HG02938 (cell line): ENCODE results near the gene NGEF.

Source experiments
- ATAC-seq: cut with Tn5 transposase; IDR thresholded peaks from one replicate; pipeline ENCODE4 v1.9.1; 2021; ENCODE audit warnings: mild to moderate bottlenecking, moderate library complexity; ENCODE audit not compliant: unreplicated experiment

NGEF gene

DNA sequence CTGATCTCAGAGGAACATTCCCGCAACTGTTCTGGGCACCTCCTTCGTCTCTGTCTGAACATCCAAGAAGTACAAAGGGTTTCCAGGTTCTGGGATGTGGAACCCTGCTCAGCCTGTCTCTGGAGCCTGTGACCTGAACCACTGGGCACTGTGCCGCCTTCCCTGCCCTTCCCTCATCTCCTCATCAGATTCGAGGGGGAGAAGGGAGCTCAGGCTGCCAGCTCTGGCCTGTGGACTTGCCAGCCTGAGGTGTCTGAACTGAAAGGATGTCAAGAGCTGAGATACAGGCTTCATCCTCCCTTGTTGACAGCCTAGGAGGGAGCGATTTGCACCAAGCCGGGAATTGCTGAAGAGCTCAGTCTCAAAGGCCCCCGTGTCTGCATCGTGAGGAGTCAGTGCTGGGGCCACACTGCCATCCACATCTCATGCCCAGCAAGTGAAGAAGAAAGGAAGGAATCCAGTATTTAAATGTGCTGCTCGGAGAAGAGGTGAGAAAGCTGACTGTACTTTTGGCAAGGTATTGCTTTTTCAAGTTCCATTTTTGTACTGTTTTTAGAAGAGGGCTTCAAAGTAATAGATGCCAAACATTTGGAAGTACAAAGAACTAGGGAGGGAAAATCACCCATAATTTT, 32.0 kb upstream of the NGEF start:
- ATAC-seq, result no peak

DNA sequence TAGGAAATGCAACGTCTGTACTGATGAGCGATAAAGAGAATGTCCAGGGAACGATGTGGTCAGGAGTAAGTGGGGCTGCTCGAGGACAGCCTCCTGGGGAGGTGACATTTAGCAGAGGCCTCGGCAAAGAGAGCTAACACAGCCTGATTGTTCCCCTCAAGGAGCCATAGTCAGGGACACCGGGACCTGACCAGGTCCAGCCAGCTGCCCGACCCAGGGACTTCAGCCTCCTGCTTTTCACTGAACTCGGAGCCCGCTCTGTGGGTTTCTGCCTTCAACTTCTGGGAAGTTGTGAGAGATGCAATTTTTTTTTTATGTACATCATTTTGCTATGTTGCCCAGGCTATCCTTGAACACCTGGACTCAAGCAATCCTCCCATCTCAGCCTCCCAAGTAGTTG, 29.5 kb upstream of the NGEF start:
- ATAC-seq, result no peak

DNA sequence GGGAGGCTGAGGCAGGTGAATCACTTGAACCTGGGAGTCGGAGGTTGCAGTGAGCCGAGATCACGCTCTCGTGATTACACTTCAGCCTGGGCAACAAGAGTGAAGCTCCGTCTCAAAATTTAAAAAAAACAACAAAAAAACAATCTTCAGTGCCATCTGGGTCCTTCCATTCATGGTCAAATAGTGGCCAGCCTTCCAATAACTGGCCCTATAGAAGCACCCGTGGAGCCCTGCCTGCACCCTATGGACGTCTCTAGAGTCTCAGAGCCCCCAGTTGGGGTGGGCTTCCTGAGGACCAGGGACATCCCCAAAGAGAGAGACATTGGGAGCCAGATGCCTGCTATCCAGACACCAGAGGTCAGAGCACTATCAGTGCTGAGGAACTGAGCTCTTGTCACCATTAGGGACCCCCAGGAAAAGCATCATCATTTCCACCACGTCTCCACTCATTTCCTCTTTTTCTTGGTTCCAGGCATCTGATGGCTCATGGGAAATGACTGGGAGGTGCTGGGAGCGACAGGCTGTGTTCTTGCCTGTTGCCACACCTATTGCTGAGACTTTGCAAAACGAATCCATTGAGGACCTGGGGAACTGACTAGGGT, 28.8 kb upstream of the NGEF start:
- ATAC-seq, result no peak

DNA sequence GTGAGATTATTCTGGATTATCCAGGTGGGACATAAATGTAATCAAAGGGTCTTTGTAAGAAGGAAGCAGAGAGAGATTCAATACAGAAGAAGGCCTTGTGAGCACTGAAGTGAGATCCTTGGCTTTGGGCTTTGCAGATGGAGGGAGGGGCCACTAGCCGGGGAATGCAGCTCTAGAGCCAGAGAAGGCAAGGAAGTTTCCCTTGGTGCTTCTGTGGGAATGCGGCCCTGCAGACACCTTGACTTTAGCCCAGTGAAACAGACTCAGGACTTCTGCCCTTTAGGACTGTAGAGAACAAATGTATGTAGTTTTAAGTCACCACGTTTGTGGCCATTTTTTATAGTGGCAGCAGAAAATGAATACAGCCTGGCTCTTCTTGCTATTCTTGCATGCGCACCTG, 27.5 kb upstream of the NGEF start:
- ATAC-seq, result no peak

DNA sequence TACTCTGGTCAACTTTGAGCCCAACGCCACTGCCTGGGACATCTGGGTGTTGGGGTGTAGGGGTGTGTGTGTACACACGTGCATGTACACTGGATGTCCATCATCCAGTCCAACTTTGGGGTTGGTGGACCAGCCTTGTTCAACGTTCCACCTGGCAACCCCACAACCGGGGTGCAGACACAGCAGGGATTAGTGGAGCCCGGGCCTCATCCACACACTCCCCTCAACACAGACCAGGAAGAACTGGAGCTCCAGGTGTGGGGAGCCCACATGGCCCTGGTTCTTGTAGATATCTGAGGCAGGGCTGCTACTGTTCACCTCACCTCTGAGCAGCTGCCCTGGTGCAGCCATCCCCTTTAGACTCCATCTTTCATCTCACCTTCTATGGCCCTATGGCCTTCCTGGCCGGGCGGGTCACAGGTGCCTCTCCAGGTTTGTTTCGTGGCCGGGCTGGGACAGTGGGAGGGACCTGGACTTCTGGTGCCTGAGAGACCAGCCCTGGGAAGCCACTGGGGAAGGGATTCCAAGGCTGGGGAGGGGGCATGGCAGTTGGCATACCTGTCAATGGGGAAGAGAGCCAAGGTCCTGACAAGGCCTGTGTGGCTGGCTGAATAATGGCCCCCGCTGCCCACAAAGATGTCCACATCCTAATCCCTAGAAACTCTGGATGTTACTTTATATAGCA, 26.9 kb upstream of the NGEF start:
- ATAC-seq, result no peak

DNA sequence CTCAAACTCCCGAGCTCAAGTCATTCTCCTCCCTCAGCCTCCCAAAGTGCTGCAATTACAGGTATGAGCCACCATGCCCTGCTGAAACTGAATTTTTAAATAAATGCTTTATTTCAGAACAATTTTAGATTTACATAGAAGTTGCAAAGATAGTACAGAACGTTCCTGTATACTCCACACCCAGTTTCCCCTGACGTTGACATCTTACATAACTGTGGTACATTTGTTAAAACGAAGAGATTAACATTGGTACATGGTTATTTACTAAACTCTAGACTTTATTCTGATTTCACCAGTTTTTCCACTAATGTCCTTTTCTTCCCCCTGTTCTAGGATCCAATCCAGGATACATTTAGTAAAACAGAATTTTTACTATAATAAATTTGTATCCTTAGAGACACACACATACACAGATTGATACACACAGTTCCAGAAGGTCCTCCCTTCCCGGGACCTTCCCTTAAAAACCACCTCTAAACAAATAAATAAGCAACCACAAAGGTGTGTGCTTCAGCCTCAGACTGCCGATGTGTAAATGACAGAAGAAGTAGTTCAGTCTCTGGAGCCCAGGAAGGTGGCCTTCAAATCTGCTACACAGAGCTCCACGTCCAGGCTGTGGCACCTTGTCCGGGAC, 26.3 kb upstream of the NGEF start:
- ATAC-seq, result no peak

DNA sequence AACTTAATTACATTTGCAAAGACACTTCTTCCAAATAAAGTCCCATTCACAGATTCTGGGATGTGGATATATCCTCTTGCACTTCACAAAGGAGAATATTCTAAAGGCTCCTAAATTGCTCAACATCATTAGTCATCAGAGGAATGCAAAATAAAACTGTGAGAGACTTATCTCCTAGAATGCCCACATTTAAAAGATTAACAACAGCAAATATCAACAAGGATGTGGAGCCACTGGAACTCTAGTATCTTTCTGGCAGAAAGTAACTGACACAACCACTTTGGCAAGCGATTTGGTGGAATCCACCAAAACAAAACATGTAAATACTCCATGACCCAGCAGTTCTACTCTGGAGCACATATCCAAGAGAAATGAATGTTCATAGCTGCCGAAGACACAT, 24.0 kb upstream of the NGEF start:
- ATAC-seq, result no peak

DNA sequence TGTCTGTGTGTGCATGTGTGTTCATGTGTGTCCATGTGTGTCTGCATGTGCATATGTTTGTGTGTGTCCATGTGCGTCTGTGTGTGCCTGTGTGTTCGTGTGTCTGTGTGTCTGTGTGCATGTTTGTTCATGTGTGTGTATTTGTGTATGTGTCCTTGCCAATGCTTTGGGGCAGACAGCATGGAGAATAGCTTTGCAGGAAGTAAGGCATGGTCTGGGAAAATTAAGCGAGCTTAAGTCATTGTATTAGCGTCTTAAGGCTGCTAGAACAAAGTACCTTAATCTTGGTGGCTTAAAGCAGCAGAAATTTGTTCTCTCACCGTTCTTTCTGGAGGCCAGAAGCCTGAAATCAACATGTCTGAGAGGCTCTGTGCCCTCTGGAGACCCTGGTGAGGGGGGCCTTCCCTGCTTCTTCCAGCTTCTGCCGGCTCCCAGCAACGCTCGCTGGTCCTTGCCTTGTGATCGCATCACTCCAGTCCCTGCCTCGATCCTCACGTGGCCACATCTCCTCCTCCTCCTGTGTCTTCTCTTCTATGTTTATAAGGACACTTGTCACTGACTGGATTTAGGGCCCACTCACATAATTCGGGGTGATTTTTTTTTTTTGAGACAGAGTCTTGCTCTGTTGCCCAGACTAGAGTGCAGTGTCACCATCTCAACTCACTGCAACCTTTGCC, 23.2 kb upstream of the NGEF start:
- no peak for ATAC-seq

DNA sequence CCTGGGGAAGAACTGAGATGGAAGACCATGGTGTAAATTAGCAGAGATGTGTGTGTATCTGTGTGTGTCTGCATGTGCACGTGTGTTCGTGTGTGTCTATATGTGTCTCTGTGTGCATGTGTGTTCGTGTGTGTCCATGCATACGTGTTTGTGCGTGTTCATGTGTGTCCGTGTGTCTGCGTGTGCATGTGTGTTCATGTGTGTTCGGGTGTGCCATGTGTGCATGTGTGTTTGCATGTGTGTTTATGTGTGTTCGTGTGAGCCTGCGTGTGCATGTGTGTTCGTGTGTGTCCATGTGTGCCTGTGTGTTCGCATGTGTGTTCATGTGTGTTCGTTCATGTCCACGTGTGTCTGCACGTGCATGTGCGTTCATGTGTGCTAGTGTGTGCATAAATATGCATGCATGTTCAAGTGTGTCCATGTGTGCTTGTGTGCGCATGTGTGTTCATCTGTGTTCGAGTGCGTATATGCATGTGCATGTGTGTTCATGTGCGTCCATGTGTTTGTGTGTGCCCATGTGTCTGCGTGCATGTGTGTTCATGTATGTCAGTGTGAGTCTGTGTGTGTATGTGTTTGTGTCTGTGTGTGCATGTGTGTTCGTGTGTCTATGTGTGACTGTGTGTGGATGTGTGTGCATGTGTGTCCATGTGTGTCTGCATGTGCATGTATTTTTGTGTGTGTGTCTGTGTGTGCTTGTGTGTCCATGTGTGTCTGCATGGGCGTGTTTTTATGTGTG, 22.5 kb upstream of the NGEF start:
- ATAC-seq, result no peak

DNA sequence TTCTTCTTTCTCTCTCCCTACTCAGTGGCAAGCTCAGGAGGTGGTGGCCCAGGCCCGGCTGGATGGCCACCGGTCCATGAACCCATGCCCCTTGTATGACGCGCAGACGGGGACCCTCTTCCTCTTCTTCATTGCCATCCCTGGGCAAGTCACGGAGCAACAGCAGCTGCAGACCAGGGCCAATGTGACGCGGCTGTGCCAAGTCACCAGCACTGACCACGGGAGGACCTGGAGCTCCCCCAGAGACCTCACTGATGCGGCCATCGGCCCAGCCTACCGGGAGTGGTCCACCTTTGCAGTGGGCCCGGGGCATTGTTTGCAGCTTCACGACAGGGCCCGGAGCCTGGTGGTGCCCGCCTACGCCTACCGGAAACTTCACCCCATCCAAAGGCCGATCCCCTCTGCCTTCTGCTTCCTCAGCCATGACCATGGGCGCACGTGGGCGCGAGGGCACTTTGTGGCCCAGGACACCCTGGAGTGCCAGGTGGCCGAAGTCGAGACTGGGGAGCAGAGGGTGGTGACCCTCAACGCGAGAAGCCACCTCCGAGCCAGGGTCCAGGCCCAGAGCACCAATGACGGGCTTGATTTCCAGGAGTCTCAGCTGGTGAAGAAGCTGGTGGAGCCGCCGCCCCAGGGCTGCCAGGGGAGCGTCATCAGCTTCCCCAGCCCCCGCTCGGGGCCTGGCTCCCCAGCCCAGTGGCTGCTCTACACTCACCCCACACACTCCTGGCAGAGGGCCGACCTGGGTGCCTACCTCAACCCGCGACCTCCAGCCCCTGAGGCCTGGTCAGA, 21.2 kb upstream of the NGEF start:
- no peak for ATAC-seq

DNA sequence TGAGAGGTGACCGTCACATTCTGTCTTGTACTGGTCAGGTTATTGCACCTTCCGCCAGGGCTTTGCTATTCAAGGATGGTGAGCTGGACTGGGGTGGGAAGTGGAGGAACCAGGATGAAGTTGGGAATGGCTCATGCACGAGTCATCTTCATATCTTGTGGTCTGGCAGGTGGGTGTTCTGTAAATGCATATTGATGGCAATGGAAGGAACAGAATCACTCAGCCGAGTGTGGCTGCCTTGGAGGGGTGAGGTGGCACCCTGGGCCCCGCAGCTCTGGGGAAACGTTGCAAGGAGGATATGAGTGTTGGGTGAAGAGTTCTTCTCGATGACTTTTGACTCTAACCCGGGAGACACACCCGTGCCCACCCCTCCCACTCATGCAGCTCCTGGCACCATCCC, 20.6 kb upstream of the NGEF start:
- ATAC-seq, result no peak

DNA sequence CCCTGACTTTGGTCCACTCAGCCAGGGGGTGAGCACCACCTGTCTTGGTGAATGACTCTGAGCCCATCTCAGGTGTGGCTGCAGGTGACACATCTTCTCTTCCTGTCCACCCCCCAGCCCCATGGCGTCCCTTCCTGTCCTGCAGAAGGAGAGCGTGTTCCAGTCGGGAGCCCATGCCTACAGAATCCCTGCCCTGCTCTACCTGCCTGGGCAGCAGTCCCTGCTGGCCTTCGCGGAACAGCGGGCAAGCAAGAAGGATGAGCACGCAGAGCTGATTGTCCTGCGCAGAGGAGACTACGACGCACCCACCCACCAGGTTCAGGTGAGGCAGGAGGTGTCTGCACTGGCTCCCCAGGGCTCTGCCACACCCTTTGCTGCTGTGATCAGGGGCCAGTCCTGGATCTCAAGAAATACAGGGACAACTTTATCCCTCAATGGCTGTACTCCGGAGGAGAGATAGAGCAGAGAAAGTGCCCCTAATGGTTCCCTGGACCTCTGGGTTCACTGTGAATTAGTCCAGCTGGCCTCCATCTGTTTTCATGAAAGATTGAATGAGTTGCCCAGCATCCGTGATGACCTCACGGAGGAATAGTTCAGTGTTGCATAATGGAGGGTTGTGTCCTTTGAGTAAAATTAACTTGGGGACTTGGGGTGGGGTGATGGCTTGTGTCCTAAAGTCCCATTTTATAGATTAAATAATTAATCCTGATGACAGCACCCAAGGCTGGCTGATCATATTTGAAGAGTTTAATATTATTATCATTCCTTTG, 19.7 kb upstream of the NGEF start, which contains the start of gene NEU2:
Gene NEU2 (plus strand): TSS at position 122 of the 770 bp plus-strand sequence. CDS start 0 bp downstream, at position 122.
- no peak for ATAC-seq

DNA sequence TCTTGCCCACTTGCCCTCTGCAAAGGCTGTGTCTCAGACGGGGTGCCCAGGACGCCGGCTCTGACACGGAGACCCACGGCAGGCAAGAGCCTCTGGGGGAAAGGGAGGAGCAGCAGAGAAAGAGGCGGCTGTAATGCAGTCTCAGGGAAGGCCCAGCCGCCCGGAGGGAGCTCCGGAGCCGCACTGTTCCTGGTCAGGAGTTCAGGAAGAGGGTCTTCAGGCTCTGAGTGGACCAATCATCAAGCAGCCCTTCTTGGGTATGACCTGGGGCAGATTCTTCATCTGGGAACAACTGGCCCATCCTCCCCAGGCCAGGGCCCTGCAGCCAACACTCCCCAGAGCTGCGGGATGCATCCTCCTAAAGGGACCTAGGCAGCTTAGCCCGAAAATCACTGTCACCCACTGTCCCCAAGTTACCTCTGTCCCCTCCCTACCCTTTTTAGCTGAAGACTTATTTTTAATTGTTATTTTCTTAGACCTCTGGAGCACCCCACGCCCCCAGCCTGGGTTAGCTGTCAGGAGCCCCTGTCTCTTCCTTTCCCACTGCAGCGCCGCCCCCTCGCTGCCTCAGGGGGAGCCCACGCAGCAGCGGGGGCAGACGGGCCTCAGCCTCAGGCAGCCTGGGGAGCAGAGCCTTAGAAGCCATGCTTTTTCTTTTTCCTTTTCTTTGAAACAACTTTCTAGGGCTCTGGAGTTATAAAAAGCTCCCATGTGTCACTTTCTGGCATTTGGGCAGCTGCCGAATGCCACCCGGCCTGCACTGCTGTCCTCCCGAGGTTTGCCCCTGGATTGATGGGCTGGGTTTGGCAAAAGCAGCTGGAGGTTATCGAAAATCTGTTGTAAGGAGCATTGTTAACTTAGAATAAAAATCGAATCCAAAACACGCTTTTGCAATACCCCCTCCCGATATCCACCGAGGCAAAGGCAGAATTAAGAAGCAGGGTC, 18.8 kb upstream of the NGEF start:
- ATAC-seq, result no peak

DNA sequence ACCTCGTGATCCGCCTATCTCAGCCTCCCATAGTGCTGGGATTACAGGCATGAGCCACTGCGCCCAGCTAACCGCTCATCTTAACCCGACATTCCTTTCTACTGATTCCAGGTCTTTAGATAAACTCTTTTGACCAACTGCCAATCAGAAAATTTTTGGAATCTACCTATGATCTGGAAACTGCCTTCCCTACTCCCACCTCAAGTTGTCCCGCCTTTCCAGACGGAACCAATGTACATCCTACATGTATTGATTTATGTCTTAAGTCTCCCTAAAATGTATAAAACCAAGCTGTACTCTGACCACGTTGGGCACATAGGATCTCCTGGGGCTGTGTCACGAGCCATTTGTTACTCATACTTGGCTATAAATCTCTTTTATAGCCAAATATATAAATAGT, 16.3 kb upstream of the NGEF start:
- ATAC-seq, result no peak

DNA sequence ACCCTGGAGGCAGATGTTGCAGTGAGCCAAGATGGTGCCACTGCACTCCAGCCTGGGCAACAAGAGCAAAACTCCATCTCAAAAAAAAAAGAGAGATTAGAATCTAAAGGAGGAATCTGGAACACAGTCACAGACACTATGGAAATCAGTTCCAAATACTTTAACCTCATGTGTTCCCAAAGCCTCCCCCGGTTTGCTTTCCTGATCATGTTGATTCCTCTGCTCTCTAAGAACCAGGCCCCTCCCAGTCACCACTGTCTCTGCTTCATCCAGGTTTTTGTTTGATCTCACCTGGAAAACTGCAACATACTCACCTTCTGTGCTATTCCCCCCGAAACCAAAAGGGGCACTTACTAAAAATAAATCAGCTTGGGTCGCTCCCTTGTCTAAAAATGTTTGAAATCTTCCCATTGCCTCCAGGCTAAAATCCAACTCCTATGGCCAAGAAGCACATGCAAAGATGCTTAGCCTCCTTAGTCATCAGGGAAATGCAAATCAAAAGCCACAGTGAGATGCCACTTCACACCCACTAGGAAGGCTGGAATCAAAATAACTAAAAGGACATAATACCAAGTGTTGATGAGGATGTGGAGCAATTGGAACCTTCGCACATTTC, 13.2 kb upstream of the NGEF start:
- no peak for ATAC-seq

DNA sequence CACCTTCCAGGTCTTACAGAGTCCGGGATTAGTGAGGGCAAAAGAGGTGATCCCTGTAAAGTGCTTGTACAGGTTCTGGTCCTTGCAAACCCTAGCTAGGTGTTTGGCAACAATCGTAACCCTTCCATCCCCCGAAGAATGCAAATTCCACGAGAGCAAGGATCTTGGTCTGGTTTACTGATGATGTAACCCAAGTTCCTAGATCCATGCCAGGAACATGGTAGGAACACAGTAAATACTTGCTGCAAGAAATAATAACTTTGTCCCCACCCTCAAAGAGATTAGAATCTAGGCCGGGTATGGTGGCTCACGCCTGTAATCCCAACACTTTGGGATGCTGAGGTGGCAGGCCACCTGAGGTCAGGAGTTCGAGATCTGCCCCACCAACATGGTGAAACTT, 12.7 kb upstream of the NGEF start:
- ATAC-seq, result no peak

DNA sequence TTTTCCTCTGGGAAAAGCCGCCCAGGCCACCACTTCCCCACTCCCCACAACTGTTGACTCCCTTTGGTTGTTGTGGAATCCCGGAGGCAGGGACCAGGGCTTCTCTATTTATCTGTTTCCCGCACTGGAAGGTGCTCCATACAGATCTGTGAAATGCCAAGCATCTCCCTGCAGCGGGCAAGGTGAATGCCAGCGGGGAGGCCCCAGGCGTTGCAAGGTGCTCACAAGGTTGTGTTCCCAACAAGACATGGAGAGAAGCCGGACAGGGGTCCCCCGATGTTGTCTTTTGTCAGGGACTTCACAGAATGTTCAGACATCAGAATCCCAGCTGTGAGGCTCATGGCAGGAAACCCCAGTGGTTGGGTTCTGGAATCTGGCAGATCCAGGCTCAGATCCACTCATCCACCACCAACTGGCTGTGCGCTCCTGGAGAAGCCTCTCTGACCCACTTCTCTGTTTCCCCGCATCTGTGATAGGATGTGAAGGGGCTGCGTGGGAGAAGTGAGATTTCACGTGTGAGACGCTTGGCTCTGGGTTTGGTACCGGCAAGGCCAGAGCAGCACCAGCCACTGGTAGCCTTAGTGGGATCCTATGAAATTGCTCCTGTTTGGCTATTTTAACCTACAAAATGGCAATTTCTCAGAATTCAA, 10.8 kb upstream of the NGEF start:
- ATAC-seq, result no peak
